Measurements from ENCODE around the gene DMXL1.
A peak's percentile ranks its signal among the peaks of the same experiment; 100 is the strongest.

DMXL1 gene

GRCh38 chr5:119070828-119071560 is at the start of gene DMXL1 (continued):
- TF ChIP-seq ZNF426 (tag by site-specific recombination; IDR thresholded peaks at IDR 0.05), result no peak

GRCh38 chr5:119021149-119021732 is 49.6 kb upstream of the DMXL1 start:
- POLR2A ChIA-PET, result interaction anchor here (0.7 kb wide), 1 partner anchor 49 kb away, joined by 3 read pairs; no protein-coding TSS in a partner anchor
- H3K27ac ChIP-seq (ENCODE audit: extremely low read depth, low read depth, low read length), result no peak overlapping the region
- CTCF ChIA-PET, result interaction anchor here (0.6 to 5.4 kb wide), 7 partner anchors 9 to 390 kb away, joined by 3 to 46 read pairs (median 4); no protein-coding TSS in a partner anchor

GRCh38 chr5:119022017-119022745 is 48.7 kb upstream of the DMXL1 start:
- H3K36me3 ChIP-seq (ENCODE audit: control insufficient read depth in 2 of 2, insufficient read depth in 1 of 2, low read length in 2 of 2), result no peaks in the 10 kb centered on the region
- ChIA-PET POLR2A (interaction anchor here (0.6 to 0.7 kb wide), 3 partner anchors 19 to 408 kb away, joined by 3 to 4 read pairs (median 3); no protein-coding TSS in a partner anchor), CTCF (interaction anchor here (0.6 to 5.4 kb wide), 11 partner anchors 8 to 415 kb away, joined by 3 to 46 read pairs (median 4); no protein-coding TSS in a partner anchor)
- no peaks in the 10 kb centered on the region for H3K4me1 ChIP-seq (ENCODE audit: control insufficient read depth, insufficient read depth, low read length)
- no peaks in the 10 kb centered on the region for H3K9me3 ChIP-seq (ENCODE audit: control insufficient read depth, insufficient read depth, low read depth, low read length)
- TF ChIP-seq HOXC10 (CRISPR knock-in tag; IDR thresholded peaks at IDR 0.05) (no peak), ZNF623 (tag by site-specific recombination; IDR thresholded peaks at IDR 0.05) (no peak), ZNF654 (tag by site-specific recombination; IDR thresholded peaks at IDR 0.05; ENCODE audit: low read depth) (peak; percentile 83), CTCF (tag by site-specific recombination; IDR thresholded peaks at IDR 0.05) (0 out of 2 replicates have a peak, but pooled peaks have one; percentile 38), PRDM4 (tag by site-specific recombination; IDR thresholded peaks at IDR 0.05) (peak; percentile 14; the same call in 1 of the 2 replicates)
- H3K27ac ChIP-seq (ENCODE audit: extremely low read depth, low read depth, low read length), result no peak overlapping the region
- H3K4me3 ChIP-seq (ENCODE audit: low read depth, low read length), result no peak overlapping the region

More at GRCh38 chr5:119021149-119021732, 49.6 kb upstream of the DMXL1 start:
- Histone ChIP-seq H3K4me1 (ENCODE audit: control insufficient read depth, insufficient read depth, low read length) (no peaks in the 10 kb centered on the region), H3K4me3 (ENCODE audit: low read depth, low read length) (no peak overlapping the region), H3K36me3 (ENCODE audit: control insufficient read depth in 2 of 2, insufficient read depth in 1 of 2, low read length in 2 of 2) (no peaks in the 10 kb centered on the region), H3K9me3 (ENCODE audit: control insufficient read depth, insufficient read depth, low read depth, low read length) (no peaks in the 10 kb centered on the region)
- TF ChIP-seq SP2 (tag by site-specific recombination; IDR thresholded peaks at IDR 0.05) (no peak), SCRT2 (tag by site-specific recombination; IDR thresholded peaks at IDR 0.05) (peak; percentile 96), SCRT1 (tag by site-specific recombination; IDR thresholded peaks at IDR 0.05; ENCODE audit: borderline replicate concordance) (peak; percentile 85)

- Histone ChIP-seq H3K4me1 (ENCODE audit: control insufficient read depth, insufficient read depth, low read length) (no peaks in the 10 kb centered on the region), H3K27ac (ENCODE audit: extremely low read depth, low read depth, low read length) (no peak overlapping the region), H3K36me3 (ENCODE audit: control insufficient read depth in 2 of 2, insufficient read depth in 1 of 2, low read length in 2 of 2) (no peaks in the 10 kb centered on the region), H3K9me3 (ENCODE audit: control insufficient read depth, insufficient read depth, low read depth, low read length) (no peaks in the 10 kb centered on the region), H3K4me3 (ENCODE audit: low read depth, low read length) (no peak overlapping the region)
- CTCF ChIA-PET, result interaction anchor here (0.6 to 5.4 kb wide), 5 partner anchors 145 to 389 kb away, joined by 3 to 46 read pairs (median 5); no protein-coding TSS in a partner anchor
- POLR2A ChIA-PET, result interaction anchor here (0.6 kb wide), 2 partner anchors 19 to 408 kb away, joined by 3 to 4 read pairs; no protein-coding TSS in a partner anchor
- no peak for TF ChIP-seq ZBTB17 (tag by site-specific recombination; IDR thresholded peaks at IDR 0.05)
- no peak for TF ChIP-seq BCL11B (tag by site-specific recombination; IDR thresholded peaks at IDR 0.05; ENCODE audit: low read depth)
- TF ChIP-seq ZNF560 (tag by site-specific recombination; IDR thresholded peaks at IDR 0.05; ENCODE audit: borderline replicate concordance), result no peak
- TF ChIP-seq MYNN (tag by site-specific recombination; IDR thresholded peaks at IDR 0.05; ENCODE audit: borderline replicate concordance), result no peak
- TF ChIP-seq WT1 (tag by site-specific recombination; IDR thresholded peaks at IDR 0.05), result no peak
- TF ChIP-seq ZNF16 (tag by site-specific recombination; IDR thresholded peaks at IDR 0.05; ENCODE audit: low read depth), result no peak
- TF ChIP-seq ZNF707 (tag by site-specific recombination; IDR thresholded peaks at IDR 0.05), result no peak
- TF ChIP-seq ZNF654 (tag by site-specific recombination; IDR thresholded peaks at IDR 0.05; ENCODE audit: low read depth), result no peak
- no peak for TF ChIP-seq SCRT2 (tag by site-specific recombination; IDR thresholded peaks at IDR 0.05)
- TF ChIP-seq ZNF266 (tag by site-specific recombination; IDR thresholded peaks at IDR 0.05; ENCODE audit: low read depth), result no peak
- TF ChIP-seq ZSCAN4 (tag by site-specific recombination; IDR thresholded peaks at IDR 0.05), result no peak
- TF ChIP-seq ZNF658 (tag by site-specific recombination; IDR thresholded peaks at IDR 0.05), result no peak
- no peak for TF ChIP-seq ZNF555 (tag by site-specific recombination; conservative IDR thresholded peaks at IDR 0.05)
Observed at GRCh38 chr5:119022773-119023172, 48.1 kb upstream of the DMXL1 start.

Data from HEK293 (cell line).